GM12878 (cell line): ENCODE data around the gene RASA1. TPM values are rescaled to one million over a fixed set of nuclear protein-coding genes. Genes with fewer than 3 reads are reported as not detected.

Experiments used
- ATAC-seq: fragments of 200-7000 bp; cut with Tn5 transposase; 3 replicates; pipeline ENCODE4 v1.9.1; 2020; ENCODE audit warnings: mild to moderate bottlenecking, moderate library complexity
- BruUV-seq: library from RNA; stranded (reverse); fragments of 400-500 nt; replicated peaks from 2 replicates; lab custom pipeline; 2021; lab: Mats Ljungman, UMichigan
- CTCF ChIA-PET: fragments of 300-600 bp; sonication (Branson Sonifier 250); formaldehyde crosslinking; extraction: SDS; loops from one replicate; lab custom pipeline; 2021; ENCODE audit warnings: inconsistent platforms; lab: Yijun Ruan, JAX
- POLR2A ChIA-PET: fragments of 350-600 bp; formaldehyde crosslinking; extraction: SDS; loops from one replicate; lab custom pipeline; 2021; ENCODE audit warnings: inconsistent platforms; lab: Charles Lee
- RAD21 ChIA-PET: fragments of 300-600 bp; sonication (Branson Sonifier 250); formaldehyde crosslinking; loops from one replicate; lab custom pipeline; 2023; ENCODE audit warnings: antibody characterized with exemption; ENCODE audit not compliant: unreplicated experiment; lab: Charles Lee
- SMC1A ChIA-PET: fragments of 300-600 bp; sonication (Branson Sonifier 250); formaldehyde crosslinking; loops from one replicate; lab custom pipeline; 2023; ENCODE audit not compliant: unreplicated experiment, uncharacterized antibody; lab: Charles Lee
- DNase-seq: peaks from one replicate; pipeline ENCODE4 v3.0.0-alpha.2; 2011; ENCODE audit warnings: low read depth, low spot score
- FAIRE-seq: peaks from 3 replicates; lab custom pipeline; 2011; peaks lifted over from hg19 to GRCh38; lab: Jason Lieb, UNC
- H2AFZ ChIP-seq: 2 replicates; pipeline ENCODE4 v1.6.0; 2011; ENCODE audit warnings: low read depth, low read length, control low read depth; ENCODE audit not compliant: control insufficient read depth
- H3K27ac ChIP-seq: 2 replicates; pipeline ENCODE4 v1.5.1; 2011; ENCODE audit warnings: control low read depth; ENCODE audit not compliant: control insufficient read depth, insufficient read depth
- H3K27me3 ChIP-seq, 2 experiments: replicated peaks in 1 of 2; 2 replicates each; pipeline versions ENCODE4 v1.6.0 to v1.6.1; 2011; ENCODE audit warnings: low read length in 1 of 2; ENCODE audit not compliant: control insufficient read depth in 2 of 2, insufficient read depth in 2 of 2
- H3K36me3 ChIP-seq, 2 experiments: 2 replicates each; pipeline ENCODE4 v1.5.1; 2011; ENCODE audit warnings: low read length in 1 of 2; ENCODE audit not compliant: control insufficient read depth in 2 of 2, insufficient read depth in 2 of 2
- H3K4me1 ChIP-seq: 2 replicates; pipeline ENCODE4 v1.6.1; 2011; ENCODE audit warnings: mild to moderate bottlenecking, low read length, moderate library complexity, mixed read lengths; ENCODE audit not compliant: control insufficient read depth, insufficient read depth
- H3K4me2 ChIP-seq: 2 replicates; pipeline ENCODE4 v1.6.0; 2011; ENCODE audit warnings: control low read depth; ENCODE audit not compliant: control insufficient read depth, insufficient read depth
- H3K4me3 ChIP-seq: fragments of 200-600 bp; sonication (generic); 2 replicates; pipeline ENCODE4 v1.5.1; 2016
- H3K79me2 ChIP-seq: 2 replicates; pipeline ENCODE4 v1.6.0; 2011; ENCODE audit warnings: low read length; ENCODE audit not compliant: control insufficient read depth, insufficient read depth
- H3K9ac ChIP-seq: 2 replicates; pipeline ENCODE4 v1.8.0; 2011; ENCODE audit warnings: low read length, control low read depth, mixed read lengths; ENCODE audit not compliant: control insufficient read depth, insufficient read depth
- H3K9me3 ChIP-seq: replicated peaks from 3 replicates; pipeline ENCODE4 v1.5.1; 2011; ENCODE audit warnings: mild to moderate bottlenecking, low read length; ENCODE audit not compliant: control insufficient read depth, insufficient read depth
- H4K20me1 ChIP-seq: 2 replicates; pipeline ENCODE4 v1.6.0; 2011; ENCODE audit not compliant: control insufficient read depth, insufficient read depth
- MAX ChIP-seq: IDR thresholded peaks from 2 replicates; pipeline ENCODE4 v1.6.1; 2012; ENCODE audit warnings: low read depth, low read length, improper control_type of control experiment
- PKNOX1 ChIP-seq: fragments of 450-650 bp; IDR thresholded peaks from 2 replicates; pipeline ENCODE4 v1.6.1; 2016; ENCODE audit warnings: mild to moderate bottlenecking
- POU2F2 ChIP-seq: IDR thresholded peaks from 3 replicates; pipeline ENCODE4 v1.6.1; 2011; ENCODE audit warnings: low read depth, mild to moderate bottlenecking, low read length, borderline replicate concordance
- SKIL ChIP-seq: fragments of 450-650 bp; IDR thresholded peaks from 2 replicates; pipeline ENCODE4 v1.6.1; 2017; ENCODE audit warnings: mild to moderate bottlenecking, low read depth, inconsistent platforms; ENCODE audit not compliant: poor library complexity, severe bottlenecking
- WGBS: methylation state at CpG from one replicate; pipeline ENCODE4 v1.1.6; 2016; ENCODE audit warnings: low lambda C conversion rate; ENCODE audit not compliant: insufficient replicate concordance, insufficient coverage; ENCODE audit errors: missing lambda C conversion rate; 5-methylcytosine and 5-hydroxymethylcytosine counted together
- in situ Hi-C: fragments of 300-500 bp; cut with MboI; formaldehyde crosslinking; loops from 9 replicates; pipeline ENCODE4 v1.14.3; 2018; ENCODE audit warnings: mixed read lengths
- intact Hi-C: fragments of 100-400 bp; cut with micrococcal nuclease; formaldehyde crosslinking; loops from one replicate; pipeline ENCODE4 v1.14.2; 2022; ENCODE audit not compliant: unreplicated experiment
- polyA plus RNA-seq, 11 experiments: library from polyadenylated mRNA; depleted of rRNA in 4 of 11; unstranded in 6 of 11; stranded (reverse) in 5 of 11; fragments of >200 nt; fragmentation: Nextera tagmentation in 4 of 11; fragmentation: Illumina TruSeq in 1 of 11; extraction: Ambion mirVana in 4 of 11; extraction: Trizol in 1 of 11; gene quantifications; 1 replicate in 1 of 11; 2 replicates in 10 of 11; pipeline versions ENCODE4 v1.2.1 to v1.2.3, GENCODE V29; 2011 to 2016; ENCODE audit warnings: inconsistent platforms in 2 of 11, missing spikeins in 2 of 11, low read depth in 1 of 11
- total RNA-seq, 4 experiments: library from RNA; depleted of rRNA in 3 of 4; stranded (reverse); fragments of >200 nt in 3 of 4; fragmentation: Illumina TruSeq in 1 of 4; extraction: Trizol in 1 of 4; gene quantifications; 2 replicates each; pipeline versions ENCODE4 v1.2.1 to v1.2.3, GENCODE V29; 2013 to 2021

The RASA1 gene
- total and polyA plus RNA-seq, 10 of the 15 experiments (the other 5 are each of a cell fraction or from before 2014, with no cell fraction given) = 7.8 to 72.3 (median 21.8) TPM

- no peak for DNase-seq
- SMC1A ChIA-PET = interaction anchor here (1.5 to 3.1 kb wide), 4 partner anchors 8 to 22 kb away, joined by 3 to 21 read pairs (median 6); no protein-coding TSS in a partner anchor
- no peaks in the 10 kb centered on the region for H4K20me1 ChIP-seq
- POLR2A ChIA-PET = interaction anchor here (1.7 to 1.8 kb wide), 2 partner anchors 8 to 11 kb away, joined by 4 to 6 read pairs; no protein-coding TSS in a partner anchor
- no TSS peak for BruUV-seq
- no peak overlapping the region for H3K9ac ChIP-seq
- H3K4me3 ChIP-seq = no peak overlapping the region
- no peak overlapping the region for H3K4me2 ChIP-seq
- CTCF ChIA-PET = interaction anchor here (0.5 to 1.6 kb wide), 2 partner anchors 10 to 626 kb away, joined by 3 to 8 read pairs; no protein-coding TSS in a partner anchor
- in situ Hi-C loops = no loop called here
- H3K9me3 ChIP-seq = no peaks in the 10 kb centered on the region
- H3K36me3 ChIP-seq = no peaks in the 10 kb centered on the region
- 0 out of 2 replicates have a peak, but pooled peaks have one; percentile 11 for TF ChIP-seq PKNOX1
- no peak for TF ChIP-seq MAX
- no peak for TF ChIP-seq POU2F2
- no peak for TF ChIP-seq SKIL
- TF ChIP-seq, all 136 proteins: peak for 1
- RAD21 ChIA-PET = interaction anchor here (1.3 to 1.4 kb wide), 2 partner anchors 15 to 20 kb away, joined by 3 to 4 read pairs; no protein-coding TSS in a partner anchor
- peak; percentile 54; the same call in 2 of the 3 replicates for ATAC-seq
- Histone ChIP-seq H2AFZ (peak overlapping the region; percentile 28; the same call in 1 of the 2 replicates), H3K79me2 (no peaks in the 10 kb centered on the region), H3K4me1 (no peaks in the 10 kb centered on the region; the same call in 1 of the 2 replicates), H3K27me3 (no peaks in the 10 kb centered on the region), H3K27ac (no peak overlapping the region)
- 100% methylated on average over 1 of the region's 1 CpG for WGBS
- intact Hi-C loops = no loop called here
- FAIRE-seq = no peak
These were observed 25.4 kb upstream of the RASA1 start for GRCh38 chr5:87242242-87242641.
